ENCODE data around the gene SEMA3C.

The SEMA3C gene

DNA sequence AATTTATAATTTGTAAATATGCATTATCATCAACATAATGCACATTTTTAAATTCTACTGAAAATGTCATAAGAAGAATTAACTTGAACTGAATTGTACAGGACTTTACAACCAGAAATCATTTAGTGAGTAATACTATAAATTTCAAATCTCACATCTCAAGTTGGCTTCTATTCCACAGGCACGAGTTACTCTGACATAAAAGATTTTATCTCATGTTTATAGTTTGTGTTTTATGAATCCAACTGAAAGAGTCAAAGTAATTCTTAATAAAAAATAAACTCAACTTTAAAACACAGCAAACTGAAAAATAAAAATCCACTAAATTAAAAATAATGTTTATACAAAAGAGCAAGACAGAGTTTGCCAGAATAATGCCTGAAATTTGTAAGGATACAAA, 151.2 kb downstream of the SEMA3C start:
- Histone ChIP-seq H3K4me3 (ENCODE audit: low read length) (no peak overlapping the region), H3F3A (ENCODE audit: control insufficient read depth, insufficient read depth) (no peaks in the 10 kb centered on the region), H3K79me2 (ENCODE audit: control insufficient read depth, low read length) (no peaks in the 10 kb centered on the region), H3K9me2 (replicated peaks; ENCODE audit: control insufficient read depth, low read length) (no peaks in the 10 kb centered on the region), H4K20me1 (ENCODE audit: control insufficient read depth, insufficient read depth, low read depth, low read length) (no peaks in the 10 kb centered on the region), H3K36me3 (ENCODE audit: control insufficient read depth, low read length) (no peaks in the 10 kb centered on the region), H3K4me1 (ENCODE audit: control insufficient read depth, low read length) (no peaks in the 10 kb centered on the region), H3K4me2 (ENCODE audit: low read length) (no peak overlapping the region), H3K9me3 (ENCODE audit: control insufficient read depth, insufficient read depth, low read length) (no peaks in the 10 kb centered on the region), H3K27me3 (ENCODE audit: control insufficient read depth, low read length) (no peaks in the 10 kb centered on the region), H3K27ac (ENCODE audit: low read depth, low read length) (no peak overlapping the region)
- TF ChIP-seq CTCF (IDR thresholded peaks at IDR 0.05; ENCODE audit: low read depth, low read length, poor library complexity, severe bottlenecking): no peak
- no peak for TF ChIP-seq EZH2phosphoT487 (IDR thresholded peaks at IDR 0.05; ENCODE audit: borderline replicate concordance, low read length)

- Histone ChIP-seq H3K27ac (ENCODE audit: low read depth, low read length) (no peak overlapping the region), H3K79me2 (ENCODE audit: control insufficient read depth, low read length) (no peaks in the 10 kb centered on the region), H3K4me1 (ENCODE audit: control insufficient read depth, low read length) (no peaks in the 10 kb centered on the region), H3K9me3 (ENCODE audit: control insufficient read depth, insufficient read depth, low read length) (no peaks in the 10 kb centered on the region), H4K20me1 (ENCODE audit: control insufficient read depth, insufficient read depth, low read depth, low read length) (no peaks in the 10 kb centered on the region), H3K27me3 (ENCODE audit: control insufficient read depth, low read length) (no peaks in the 10 kb centered on the region), H3K9me2 (replicated peaks; ENCODE audit: control insufficient read depth, low read length) (no peaks in the 10 kb centered on the region), H3K4me3 (ENCODE audit: low read length) (no peak overlapping the region), H3K4me2 (ENCODE audit: low read length) (no peak overlapping the region), H3F3A (ENCODE audit: control insufficient read depth, insufficient read depth) (no peaks in the 10 kb centered on the region), H3K36me3 (ENCODE audit: control insufficient read depth, low read length) (no peaks in the 10 kb centered on the region)
- TF ChIP-seq EZH2phosphoT487 (IDR thresholded peaks at IDR 0.05; ENCODE audit: borderline replicate concordance, low read length) (no peak), CTCF (IDR thresholded peaks at IDR 0.05; ENCODE audit: low read depth, low read length, poor library complexity, severe bottlenecking) (no peak)
Observed at GRCh38 chr7:80766724-80767123, 152.1 kb downstream of the SEMA3C start.

- Histone ChIP-seq H3K9me3 (ENCODE audit: control insufficient read depth, insufficient read depth, low read length) (no peaks in the 10 kb centered on the region), H4K20me1 (ENCODE audit: control insufficient read depth, insufficient read depth, low read depth, low read length) (no peaks in the 10 kb centered on the region), H3K4me1 (ENCODE audit: control insufficient read depth, low read length) (no peaks in the 10 kb centered on the region), H3K4me2 (ENCODE audit: low read length) (no peak overlapping the region), H3K4me3 (ENCODE audit: low read length) (no peak overlapping the region), H3K9me2 (replicated peaks; ENCODE audit: control insufficient read depth, low read length) (no peaks in the 10 kb centered on the region), H3F3A (ENCODE audit: control insufficient read depth, insufficient read depth) (no peaks in the 10 kb centered on the region), H3K36me3 (ENCODE audit: control insufficient read depth, low read length) (no peaks in the 10 kb centered on the region), H3K27ac (ENCODE audit: low read depth, low read length) (no peak overlapping the region), H3K79me2 (ENCODE audit: control insufficient read depth, low read length) (no peaks in the 10 kb centered on the region), H3K27me3 (ENCODE audit: control insufficient read depth, low read length) (no peaks in the 10 kb centered on the region)
- no peak for TF ChIP-seq EZH2phosphoT487 (IDR thresholded peaks at IDR 0.05; ENCODE audit: borderline replicate concordance, low read length)
- TF ChIP-seq CTCF (IDR thresholded peaks at IDR 0.05; ENCODE audit: low read depth, low read length, poor library complexity, severe bottlenecking): no peak
Observed at GRCh38 chr7:80764132-80764531, 154.7 kb downstream of the SEMA3C start.

DNA sequence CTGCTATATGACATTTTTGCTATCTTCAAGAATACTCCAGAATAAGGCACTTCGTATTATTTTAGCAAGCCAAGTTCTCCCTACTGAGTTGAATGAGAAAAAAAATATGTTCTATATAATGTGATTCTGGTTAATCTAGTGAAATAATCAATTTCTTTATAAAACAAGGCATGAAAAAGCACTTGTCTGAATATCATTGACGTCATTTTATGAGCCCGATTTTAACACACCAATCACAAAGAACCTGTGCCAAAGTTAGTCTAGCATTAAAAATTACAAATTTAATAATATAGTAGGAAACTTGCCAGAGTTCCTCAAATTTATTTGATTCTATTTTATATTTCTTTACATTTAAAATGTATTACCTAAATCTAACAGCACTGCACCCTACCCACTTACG, 155.1 kb downstream of the SEMA3C start:
- Histone ChIP-seq H3K4me2 (ENCODE audit: low read length) (no peak overlapping the region), H3K36me3 (ENCODE audit: control insufficient read depth, low read length) (no peaks in the 10 kb centered on the region), H3F3A (ENCODE audit: control insufficient read depth, insufficient read depth) (no peaks in the 10 kb centered on the region), H3K9me2 (replicated peaks; ENCODE audit: control insufficient read depth, low read length) (no peaks in the 10 kb centered on the region), H4K20me1 (ENCODE audit: control insufficient read depth, insufficient read depth, low read depth, low read length) (no peaks in the 10 kb centered on the region), H3K4me3 (ENCODE audit: low read length) (no peak overlapping the region), H3K27me3 (ENCODE audit: control insufficient read depth, low read length) (no peaks in the 10 kb centered on the region), H3K4me1 (ENCODE audit: control insufficient read depth, low read length) (no peaks in the 10 kb centered on the region), H3K79me2 (ENCODE audit: control insufficient read depth, low read length) (no peaks in the 10 kb centered on the region), H3K27ac (ENCODE audit: low read depth, low read length) (no peak overlapping the region), H3K9me3 (ENCODE audit: control insufficient read depth, insufficient read depth, low read length) (no peaks in the 10 kb centered on the region)
- no peak for TF ChIP-seq CTCF (IDR thresholded peaks at IDR 0.05; ENCODE audit: low read depth, low read length, poor library complexity, severe bottlenecking)
- TF ChIP-seq EZH2phosphoT487 (IDR thresholded peaks at IDR 0.05; ENCODE audit: borderline replicate concordance, low read length): no peak

All from DOHH2 (cell line).